Smooth muscle cell (in vitro differentiated cells): Measurements from ENCODE around the gene HP1BP3. TPM values are rescaled to one million over a fixed set of nuclear protein-coding genes. Genes with fewer than 3 reads are reported as not detected.

Source experiments
- DNase-seq: peaks from one replicate; lab custom pipeline; 2025; ENCODE audit not compliant: unreplicated experiment; lab: John Stamatoyannopoulos, UW
- H2AFZ ChIP-seq: fragments of 200-600 bp; sonication (generic); 2 replicates; pipeline ENCODE4 v1.6.0; 2016; ENCODE audit warnings: antibody characterized with exemption, low read depth, mild to moderate bottlenecking
- H3F3A ChIP-seq: fragments of 200-600 bp; sonication (generic); 2 replicates; pipeline ENCODE4 v1.6.0; 2017; ENCODE audit warnings: antibody characterized with exemption, low read depth
- H3K27ac ChIP-seq: fragments of 200-600 bp; sonication (generic); 2 replicates; pipeline ENCODE4 v1.5.1; 2016; ENCODE audit warnings: low read depth, mild to moderate bottlenecking
- H3K27me3 ChIP-seq: fragments of 200-600 bp; sonication (generic); 2 replicates; pipeline ENCODE4 v1.6.1; 2016; ENCODE audit warnings: low read depth, mild to moderate bottlenecking
- H3K36me3 ChIP-seq: fragments of 200-600 bp; sonication (generic); 2 replicates; pipeline ENCODE4 v1.5.1; 2016; ENCODE audit warnings: low read depth
- H3K4me1 ChIP-seq: fragments of 200-600 bp; sonication (generic); 2 replicates; pipeline ENCODE4 v1.5.1; 2016; ENCODE audit warnings: low read depth
- H3K4me2 ChIP-seq: fragments of 200-600 bp; sonication (generic); 2 replicates; pipeline ENCODE4 v1.6.0; 2016; ENCODE audit warnings: mild to moderate bottlenecking
- H3K4me3 ChIP-seq: fragments of 200-600 bp; sonication (generic); 2 replicates; pipeline ENCODE4 v1.5.1; 2016; ENCODE audit warnings: mild to moderate bottlenecking
- H3K79me2 ChIP-seq: fragments of 200-600 bp; sonication (generic); 2 replicates; pipeline ENCODE4 v1.6.0; 2016; ENCODE audit warnings: low read depth, mild to moderate bottlenecking
- H3K9ac ChIP-seq: fragments of 200-600 bp; sonication (generic); 2 replicates; pipeline ENCODE4 v1.6.0; 2016; ENCODE audit warnings: low read depth
- H3K9me3 ChIP-seq: fragments of 200-600 bp; sonication (generic); replicated peaks from 2 replicates; pipeline ENCODE4 v1.5.1; 2016; ENCODE audit warnings: low read depth
- H4K20me1 ChIP-seq: fragments of 200-600 bp; sonication (generic); 2 replicates; pipeline ENCODE4 v1.6.0; 2016; ENCODE audit warnings: low read depth
- CTCF ChIP-seq: fragments of 200-600 bp; sonication (generic); IDR thresholded peaks from 2 replicates; pipeline ENCODE4 v1.5.1; 2017; ENCODE audit warnings: borderline replicate concordance, mild to moderate bottlenecking, antibody characterized with exemption; ENCODE audit not compliant: insufficient read depth, poor library complexity, severe bottlenecking
- WGBS: methylation state at CpG from one replicate; pipeline ENCODE4 v1.1.7; 2016; ENCODE audit warnings: low lambda C conversion rate; 5-methylcytosine and 5-hydroxymethylcytosine counted together
- polyA plus RNA-seq: library from polyadenylated mRNA; unstranded; fragments of >200 nt; fragmentation: Nextera tagmentation; extraction: Ambion mirVana; gene quantifications from 2 replicates; pipeline ENCODE4 v1.2.1, GENCODE V29; 2016
- total RNA-seq: library from RNA; depleted of rRNA; stranded (reverse); fragments of >200 nt; gene quantifications from 2 replicates; pipeline ENCODE4 v1.2.3, GENCODE V29; 2014

The HP1BP3 gene
- total and polyA plus RNA-seq, 2 experiments from 2014 or later = 77.9 to 110 TPM

GRCh38 chr1:20710469-20711284 is 76.4 kb downstream of the HP1BP3 start:
- H3K4me3 ChIP-seq = no peak overlapping the region
- WGBS = 92% methylated on average over 18 of the region's 18 CpGs
- no peaks in the 10 kb centered on the region for H3K36me3 ChIP-seq
- no peak overlapping the region for H3K4me2 ChIP-seq
- peaks cover 15% of the 10 kb centered on the region for H3F3A ChIP-seq
- H3K27ac ChIP-seq = no peak overlapping the region
- no peaks in the 10 kb centered on the region for H4K20me1 ChIP-seq
- no peak for TF ChIP-seq CTCF
- H3K9ac ChIP-seq = no peak overlapping the region
- no peaks in the 10 kb centered on the region for H3K79me2 ChIP-seq
- H3K4me1 ChIP-seq = no peaks in the 10 kb centered on the region
- no peaks in the 10 kb centered on the region for H3K9me3 ChIP-seq
- no peak overlapping the region for H2AFZ ChIP-seq
- H3K27me3 ChIP-seq = no peaks in the 10 kb centered on the region
- no peak for DNase-seq

- no peaks in the 10 kb centered on the region for H4K20me1 ChIP-seq
- H3K9ac ChIP-seq = no peak overlapping the region
- H3K4me1 ChIP-seq = no peaks in the 10 kb centered on the region
- peaks cover 15% of the 10 kb centered on the region for H3F3A ChIP-seq
- TF ChIP-seq CTCF = no peak
- H3K4me2 ChIP-seq = no peak overlapping the region
- H3K4me3 ChIP-seq = no peak overlapping the region
- no peaks in the 10 kb centered on the region for H3K79me2 ChIP-seq
- 100% methylated on average over 3 of the region's 3 CpGs for WGBS
- DNase-seq = no peak
- no peaks in the 10 kb centered on the region for H3K36me3 ChIP-seq
- no peaks in the 10 kb centered on the region for H3K27me3 ChIP-seq
- H3K9me3 ChIP-seq = no peaks in the 10 kb centered on the region
- H2AFZ ChIP-seq = no peak overlapping the region
- no peak overlapping the region for H3K27ac ChIP-seq
Observed at GRCh38 chr1:20709868-20710267, 77.2 kb downstream of the HP1BP3 start.

GRCh38 chr1:20708891-20709290 is 78.2 kb downstream of the HP1BP3 start:
- no peak overlapping the region for H3K27ac ChIP-seq
- no peak overlapping the region for H3K4me2 ChIP-seq
- no peaks in the 10 kb centered on the region for H3K79me2 ChIP-seq
- TF ChIP-seq CTCF = no peak
- no peak for DNase-seq
- 96% methylated on average over 5 of the region's 5 CpGs for WGBS
- H3K9ac ChIP-seq = no peak overlapping the region
- H2AFZ ChIP-seq = no peak overlapping the region
- H3K27me3 ChIP-seq = no peaks in the 10 kb centered on the region
- H3K36me3 ChIP-seq = no peaks in the 10 kb centered on the region
- no peaks in the 10 kb centered on the region for H3K4me1 ChIP-seq
- no peak overlapping the region for H3K4me3 ChIP-seq
- H3K9me3 ChIP-seq = no peaks in the 10 kb centered on the region
- H4K20me1 ChIP-seq = no peaks in the 10 kb centered on the region
- peaks cover 15% of the 10 kb centered on the region for H3F3A ChIP-seq

DNA sequence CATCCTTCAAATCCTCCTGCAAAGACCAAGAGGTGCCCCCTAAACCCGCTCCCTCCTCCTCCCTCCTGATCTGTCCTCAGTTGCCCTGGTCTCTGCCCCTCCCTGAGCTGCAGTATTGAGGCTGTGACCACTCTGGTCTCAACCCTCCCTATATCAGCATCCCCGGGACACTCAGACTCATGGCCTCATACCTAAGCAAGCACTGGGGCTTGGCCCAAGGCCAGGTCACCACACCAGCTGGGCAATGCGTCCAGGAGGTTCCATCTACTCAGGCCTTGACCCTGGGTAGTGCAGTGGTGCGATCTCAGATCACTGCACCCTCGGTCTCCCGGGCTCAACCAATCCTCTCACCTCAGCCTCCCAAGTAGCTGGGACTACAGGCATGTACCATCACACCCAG is 79.0 kb downstream of the HP1BP3 start:
- no peak overlapping the region for H3K9ac ChIP-seq
- no peaks in the 10 kb centered on the region for H3K9me3 ChIP-seq
- H3F3A ChIP-seq = peaks cover 15% of the 10 kb centered on the region
- no peak overlapping the region for H3K4me3 ChIP-seq
- no peaks in the 10 kb centered on the region for H3K79me2 ChIP-seq
- H3K27me3 ChIP-seq = no peaks in the 10 kb centered on the region
- H2AFZ ChIP-seq = no peak overlapping the region
- H3K4me2 ChIP-seq = no peak overlapping the region
- TF ChIP-seq CTCF = no peak
- 88% methylated on average over 6 of the region's 6 CpGs for WGBS
- no peak for DNase-seq
- no peaks in the 10 kb centered on the region for H3K36me3 ChIP-seq
- no peaks in the 10 kb centered on the region for H4K20me1 ChIP-seq
- H3K4me1 ChIP-seq = no peaks in the 10 kb centered on the region
- no peak overlapping the region for H3K27ac ChIP-seq
